ENCODE measurements around the gene LIN7A.

The LIN7A gene

GRCh38 chr12:80937391-80938238 is at the start of gene LIN7A:
Gene LIN7A (minus strand): TSS chr12:80937934. CDS start chr12:80937722, 212 bp downstream.
- no peak for DNase-seq

GRCh38 chr12:80986224-80986623 is 48.5 kb upstream of the LIN7A start:
- DNase-seq = no peak

GRCh38 chr12:80979816-80980215 is 42.1 kb upstream of the LIN7A start:
- DNase-seq = no peak

GRCh38 chr12:80979251-80979650 is 41.5 kb upstream of the LIN7A start:
- no peak for DNase-seq

GRCh38 chr12:80977346-80977745 is 39.6 kb upstream of the LIN7A start:
- no peak for DNase-seq

GRCh38 chr12:80968326-80968725 is 30.6 kb upstream of the LIN7A start:
- DNase-seq = no peak

GRCh38 chr12:80967565-80967964 is 29.8 kb upstream of the LIN7A start:
- no peak for DNase-seq

GRCh38 chr12:80966001-80966400 is 28.3 kb upstream of the LIN7A start:
- no peak for DNase-seq

GRCh38 chr12:80958162-80958561 is 20.4 kb upstream of the LIN7A start:
- no peak for DNase-seq

GRCh38 chr12:80954857-80955520 is 17.3 kb upstream of the LIN7A start:
- no peak for DNase-seq

- DNase-seq = no peak
Observed at GRCh38 chr12:80952443-80952842, 14.7 kb upstream of the LIN7A start.

- no peak for DNase-seq
Observed at GRCh38 chr12:80946591-80946990, 8.9 kb upstream of the LIN7A start.

GRCh38 chr12:80943338-80943737 is 5.6 kb upstream of the LIN7A start:
- no peak for DNase-seq

- no peak for DNase-seq
Observed at GRCh38 chr12:80941916-80942315, 4.2 kb upstream of the LIN7A start.

GRCh38 chr12:80939231-80939950 is 1.7 kb upstream of the LIN7A start:
- DNase-seq = no peak

- no peak for DNase-seq
Observed at GRCh38 chr12:80938397-80938796, 663 bp upstream of the LIN7A start.

GRCh38 chr12:80936642-80937390 is 918 bp downstream of the LIN7A start:
- no peak for DNase-seq

GRCh38 chr12:80936353-80936641 is 1.4 kb downstream of the LIN7A start:
- no peak for DNase-seq

- no peak for DNase-seq
Observed at GRCh38 chr12:80935111-80935510, 2.6 kb downstream of the LIN7A start.

- DNase-seq = no peak
Observed at GRCh38 chr12:80925983-80926382, 11.8 kb downstream of the LIN7A start.

- DNase-seq = no peak
Observed at GRCh38 chr12:80925237-80925636, 12.5 kb downstream of the LIN7A start.

- no peak for DNase-seq
Observed at GRCh38 chr12:80924437-80924836, 13.3 kb downstream of the LIN7A start.

GRCh38 chr12:80920006-80920405 is 17.7 kb downstream of the LIN7A start:
- no peak for DNase-seq

Data from stimulated activated CD4-positive, alpha-beta T cell treated with anti-CD3 and anti-CD28 coated beads, Interleukin-4, amount 100 ng/mL, for 1 hour (primary cell).